Heart right ventricle (tissue), 16 donors: ENCODE results near the gene PDE4D. TPM values are rescaled to one million over a fixed set of nuclear protein-coding genes. Genes with fewer than 3 reads are reported as not detected.

Experiments used
- ATAC-seq, 8 donors: fragments of 200-7000 bp; cut with Tn5 transposase; one replicate each; pipeline ENCODE4 v1.9.1; 2020; ENCODE audit warnings: mild to moderate bottlenecking in 8 of 8, moderate library complexity in 8 of 8, moderate number of reproducible peaks in 1 of 8
- DNase-seq, 2 donors: peaks; one replicate each; pipeline ENCODE4 v3.0.0-alpha.2; 2020
- H3K27ac ChIP-seq, 10 donors: fragments of 200-600 bp; sonication (generic) in 2 of 10; one replicate each; pipeline versions ENCODE4 v1.5.0 to v1.8.0; 2020 to 2022; ENCODE audit warnings: mild to moderate bottlenecking in 3 of 10
- H3K27me3 ChIP-seq, 7 donors: fragments of 200-600 bp; one replicate each; pipeline ENCODE4 v1.8.0; 2021 to 2022; ENCODE audit warnings: mild to moderate bottlenecking in 2 of 7
- H3K36me3 ChIP-seq, 9 donors: fragments of 200-600 bp; sonication (generic) in 1 of 9; one replicate each; pipeline versions ENCODE4 v1.5.0 to v1.8.0; 2020 to 2022; ENCODE audit warnings: mild to moderate bottlenecking in 2 of 9
- H3K4me1 ChIP-seq, 9 donors: fragments of 200-600 bp; sonication (generic) in 1 of 9; one replicate each; pipeline versions ENCODE4 v1.5.0 to v1.8.0; 2020 to 2022; ENCODE audit warnings: mild to moderate bottlenecking in 4 of 9
- H3K4me3 ChIP-seq, 10 donors: fragments of 200-600 bp; sonication (generic) in 2 of 10; one replicate each; pipeline versions ENCODE4 v1.5.0 to v1.8.0; 2020 to 2022; ENCODE audit warnings: mild to moderate bottlenecking in 7 of 10, moderate library complexity in 2 of 10
- H3K9me3 ChIP-seq, 11 donors: fragments of 200-600 bp in 10 of 11; sonication (generic) in 2 of 11; one replicate each; pipeline versions ENCODE4 v1.5.0 to v1.8.0; 2013 to 2022; ENCODE audit warnings: mild to moderate bottlenecking in 2 of 11, control low read depth in 1 of 11, moderate library complexity in 1 of 11
- WGBS, 2 donors: extraction: QIAGEN DNeasy Blood & Tissue Kit; methylation state at CpG; one replicate each; pipeline ENCODE4 v1.1.7; 2013; ENCODE audit warnings: inconsistent platforms in 1 of 2; 5-methylcytosine and 5-hydroxymethylcytosine counted together
- intact Hi-C, 10 donors: fragments of 100-400 bp; cut with DNase I; formaldehyde crosslinking; loops; one replicate each; pipeline versions ENCODE4 v1.11.1 to v1.14.2; 2022
- polyA plus RNA-seq, 2 donors: library from polyadenylated mRNA; stranded (reverse); fragments of 200-250 nt; gene quantifications; one replicate each; pipeline ENCODE4 v1.2.3, GENCODE V29; 2013
- total RNA-seq, 10 donors: library from RNA; stranded (reverse); fragmentation: NEBNext Ultra II Directional in 3 of 10; extraction: Animal tissue kit (Norgen Biotek cat#: 25700) in 3 of 10; gene quantifications; one replicate each; pipeline versions ENCODE4 v1.2.1 to v1.2.4, GENCODE V29; 2021 to 2023
- TF ChIP-seq, protein P1 (sequence below), 9 donors: fragments of 200-600 bp; sonication (generic) in 2 of 9; IDR thresholded peaks; one replicate each; pipeline versions ENCODE4 v1.5.0 to v1.8.0; 2021 to 2022; ENCODE audit warnings: antibody characterized with exemption in 9 of 9, mild to moderate bottlenecking in 5 of 9, moderate library complexity in 1 of 9
- donor health status: Arrhythmogenic right ventricular cardiomyopathy.
- donor health status: ischemic (EF 13 %, LVEDD 7.1; RV severe dilation, severe dysfunction).
- donor health status: healthy with polysubstance abuse.
- donor health status: DM: no; HTN: yes; CAD: no.
- donor health status: DM: no; HTN: no; CAD: no.
- donor health status: ischemic (EF 25% LVEDD 6.9; RV normal size, moderate dysfunction).
- donor health status: ischemic (EF 25% LVEDD 5.7; RV mildly dilated, moderate dysfunction).
- donor health status: healthy.
- donor health status: DM: yes; HTN: yes; CAD: no.
- donor health status: Ischemic cardiomyopathy.
- donor health status: ischemic (EF 35%, LVEDD 5.7; RV mildly dilated, moderate dysfunction).
- donor health status: nonischemic (EF 11% LVEDD 7.7; RV severe dilation, severe dysfunction).
- donor health status: DM: yes; HTN: yes; CAD: no.
- donor health status: PGD.
- donor health status: ischemic (EF 29% LVEDD 5.4; RV normal size, mild dysfunction).
- donor health status: nonischemic (EF 23%, LVEDD 6.1; RV moderate dilation, normal function).

PDE4D gene
- total and polyA plus RNA-seq, 12 donors = 5.8 to 83.2 (median 39.5) TPM

DNA sequence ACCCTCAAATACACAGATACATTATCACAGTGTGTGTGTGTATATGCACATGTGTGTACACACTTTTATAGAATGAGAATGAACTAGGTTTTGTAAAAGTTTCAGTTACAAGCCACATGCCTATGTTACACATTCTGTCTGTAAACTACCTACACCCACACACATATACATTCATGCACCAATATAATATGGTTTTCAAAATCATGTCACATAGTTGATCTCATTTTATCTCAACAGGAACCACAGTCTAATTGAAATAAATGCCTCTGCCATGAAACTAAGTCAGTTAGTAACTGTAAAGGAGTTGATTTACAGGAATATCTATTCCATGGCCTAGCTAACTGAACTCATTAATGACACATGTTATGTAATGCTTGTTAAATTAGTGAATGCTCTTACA lies 646.6 kb downstream of the PDE4D start:
- Histone ChIP-seq H3K36me3 (no peaks in the 10 kb centered on the region), H3K9me3 (peaks cover 0 to 12% (median 0%) of the 10 kb centered on the region in 11 donors), H3K4me1 (peaks cover 4 to 41% (median 12%) of the 10 kb centered on the region in 9 donors), H3K4me3 (no peak overlapping the region), H3K27ac (no peak overlapping the region), H3K27me3 (no peaks in the 10 kb centered on the region)
- TF ChIP-seq, protein P1, sequence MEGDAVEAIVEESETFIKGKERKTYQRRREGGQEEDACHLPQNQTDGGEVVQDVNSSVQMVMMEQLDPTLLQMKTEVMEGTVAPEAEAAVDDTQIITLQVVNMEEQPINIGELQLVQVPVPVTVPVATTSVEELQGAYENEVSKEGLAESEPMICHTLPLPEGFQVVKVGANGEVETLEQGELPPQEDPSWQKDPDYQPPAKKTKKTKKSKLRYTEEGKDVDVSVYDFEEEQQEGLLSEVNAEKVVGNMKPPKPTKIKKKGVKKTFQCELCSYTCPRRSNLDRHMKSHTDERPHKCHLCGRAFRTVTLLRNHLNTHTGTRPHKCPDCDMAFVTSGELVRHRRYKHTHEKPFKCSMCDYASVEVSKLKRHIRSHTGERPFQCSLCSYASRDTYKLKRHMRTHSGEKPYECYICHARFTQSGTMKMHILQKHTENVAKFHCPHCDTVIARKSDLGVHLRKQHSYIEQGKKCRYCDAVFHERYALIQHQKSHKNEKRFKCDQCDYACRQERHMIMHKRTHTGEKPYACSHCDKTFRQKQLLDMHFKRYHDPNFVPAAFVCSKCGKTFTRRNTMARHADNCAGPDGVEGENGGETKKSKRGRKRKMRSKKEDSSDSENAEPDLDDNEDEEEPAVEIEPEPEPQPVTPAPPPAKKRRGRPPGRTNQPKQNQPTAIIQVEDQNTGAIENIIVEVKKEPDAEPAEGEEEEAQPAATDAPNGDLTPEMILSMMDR (IDR thresholded peaks at IDR 0.05) = no peak
- DNase-seq = no peak
- no peak for ATAC-seq
- intact Hi-C loops = no loop called here

DNA sequence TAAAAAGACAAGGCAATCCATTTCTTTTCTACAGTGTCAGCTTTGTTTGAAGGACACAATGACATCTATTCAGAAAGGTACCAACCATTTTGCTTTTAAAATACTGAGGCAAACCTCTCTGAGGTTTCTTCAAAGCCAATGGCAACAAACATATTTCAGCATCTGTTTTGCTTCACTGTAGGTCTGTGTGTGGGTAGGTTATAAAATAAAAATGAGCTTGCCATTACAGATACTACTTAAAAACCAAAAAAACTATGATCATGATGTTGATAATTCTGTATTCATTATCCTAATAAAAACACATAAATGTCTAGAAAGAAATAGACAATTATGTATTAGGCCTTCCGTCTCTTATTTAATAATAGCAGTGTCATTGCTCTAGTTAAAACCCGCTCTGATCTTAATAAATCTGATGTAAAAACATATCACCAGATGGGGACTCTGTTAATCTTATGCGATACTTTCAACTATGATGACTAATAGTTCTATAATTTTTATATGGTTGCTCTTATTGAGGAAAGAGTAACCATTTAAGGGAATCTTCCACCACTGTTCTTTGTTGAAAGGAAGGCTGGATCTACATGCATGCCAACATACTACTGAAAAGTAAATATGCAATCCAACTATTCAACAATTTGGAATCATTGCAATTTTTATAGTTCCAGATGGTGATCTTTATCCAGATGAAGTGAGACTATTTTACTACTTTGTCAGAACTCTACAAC lies 647.2 kb downstream of the PDE4D start:
- Histone ChIP-seq H3K27me3 (no peaks in the 10 kb centered on the region), H3K36me3 (no peaks in the 10 kb centered on the region), H3K4me1 (peaks cover 4 to 43% (median 12%) of the 10 kb centered on the region in 9 donors), H3K9me3 (peaks cover 0 to 6% (median 0%) of the 10 kb centered on the region in 11 donors), H3K27ac (peak overlapping the region in 1 of 10 donors; percentile 42), H3K4me3 (no peak overlapping the region)
- ATAC-seq = no peak
- no peak for DNase-seq
- TF ChIP-seq, protein P1 (IDR thresholded peaks at IDR 0.05) = no peak
- 58 to 61% methylated on average over 3 of the region's 3 CpGs for WGBS, 2 donors
- intact Hi-C loops = no loop called here

DNA sequence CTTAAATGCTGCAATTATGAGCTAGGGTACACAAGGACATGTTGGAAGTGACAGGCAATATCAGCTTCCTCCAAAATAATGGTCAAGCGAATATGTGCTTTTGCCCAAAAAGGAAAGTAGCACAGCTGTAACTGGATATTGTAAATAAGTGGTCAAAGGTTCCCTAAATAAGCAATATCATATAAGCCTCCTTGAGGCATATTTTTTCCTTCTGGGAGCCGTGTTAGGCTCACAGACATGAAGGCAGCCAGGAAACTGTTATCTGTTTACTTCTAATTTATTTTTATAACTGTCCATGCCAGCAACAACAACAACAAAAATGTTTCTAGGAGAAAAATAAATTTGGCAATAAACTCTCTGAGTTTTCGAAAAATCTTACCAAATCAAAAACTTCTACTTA lies 648.3 kb downstream of the PDE4D start:
- DNase-seq (no peak), ATAC-seq (no peak)
- TF ChIP-seq, protein P1 (IDR thresholded peaks at IDR 0.05) = no peak
- no peaks in the 10 kb centered on the region for H3K36me3 ChIP-seq
- H3K9me3 ChIP-seq = no peaks in the 10 kb centered on the region
- 22 to 23% methylated on average over 3 of the region's 3 CpGs for WGBS, 2 donors
- intact Hi-C loops = no loop called here
- no peak overlapping the region for H3K4me3 ChIP-seq
- H3K4me1 ChIP-seq = peaks cover 4 to 47% (median 13%) of the 10 kb centered on the region in 9 donors
- H3K27ac ChIP-seq = peak overlapping the region in 2 of 10 donors; percentile 42 to 53
- no peaks in the 10 kb centered on the region for H3K27me3 ChIP-seq

DNA sequence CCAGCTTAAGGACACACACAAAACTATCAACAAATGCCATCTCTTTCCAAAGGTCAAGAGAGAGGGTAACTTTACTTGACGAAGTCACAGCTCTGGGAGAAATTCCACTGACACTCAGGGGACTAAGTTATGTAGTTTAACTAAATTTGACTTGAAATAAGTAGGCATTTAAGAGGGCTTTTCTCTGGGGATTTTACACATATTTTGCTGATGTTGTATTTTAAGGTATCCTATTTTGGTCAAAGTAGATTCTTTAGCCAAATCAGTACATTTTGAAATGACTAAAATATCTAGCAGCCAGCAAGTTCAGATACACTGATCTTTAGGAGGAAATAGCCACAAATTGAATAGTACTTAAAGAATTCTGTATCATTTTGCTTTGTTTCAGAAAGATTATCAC lies 652.0 kb downstream of the PDE4D start:
- Histone ChIP-seq H3K27me3 (no peaks in the 10 kb centered on the region), H3K4me3 (no peak overlapping the region), H3K9me3 (no peaks in the 10 kb centered on the region), H3K36me3 (no peaks in the 10 kb centered on the region), H3K27ac (no peak overlapping the region), H3K4me1 (peaks cover 4 to 47% (median 25%) of the 10 kb centered on the region in 9 donors)
- DNase-seq (no peak), ATAC-seq (no peak)
- TF ChIP-seq, protein P1 (IDR thresholded peaks at IDR 0.05) = no peak
- 49 to 56% methylated on average over 1 of the region's 1 CpG for WGBS, 2 donors
- intact Hi-C loops = no loop called here
